Fibroblast of lung (primary cell): ENCODE results near the gene TRIP13. TPM values are rescaled to one million over a fixed set of nuclear protein-coding genes. Genes with fewer than 3 reads are reported as not detected.

Experiments used
- DNase-seq, 2 donors: peaks; one replicate each; pipeline versions ENCODE4 v3.0.0 to v3.0.0-alpha.2; 2010; ENCODE audit warnings: low read depth in 2 of 2
- H2AFZ ChIP-seq: 2 replicates; pipeline ENCODE4 v1.5.1; 2012; ENCODE audit warnings: low read length, control low read depth, inconsistent platforms
- H3K27ac ChIP-seq: 2 replicates; pipeline ENCODE4 v1.5.1; 2011; ENCODE audit warnings: low read length, control low read depth; ENCODE audit not compliant: insufficient read depth
- H3K27me3 ChIP-seq: 2 replicates; pipeline ENCODE4 v1.5.1; 2011; ENCODE audit warnings: mild to moderate bottlenecking, low read length; ENCODE audit not compliant: control insufficient read depth, insufficient read depth
- H3K36me3 ChIP-seq: 2 replicates; pipeline ENCODE4 v1.5.1; 2011; ENCODE audit warnings: low read length; ENCODE audit not compliant: control insufficient read depth, insufficient read depth
- H3K4me1 ChIP-seq: 2 replicates; pipeline ENCODE4 v1.5.1; 2011; ENCODE audit warnings: low read length; ENCODE audit not compliant: control insufficient read depth, insufficient read depth; ENCODE audit errors: extremely low read depth
- H3K4me2 ChIP-seq: 2 replicates; pipeline ENCODE4 v1.5.1; 2011; ENCODE audit warnings: low read length, control low read depth; ENCODE audit not compliant: insufficient read depth; ENCODE audit errors: extremely low read depth
- H3K4me3 ChIP-seq, 4 experiments: fragments of 200-600 bp in 1 of 4; sonication (generic) in 1 of 4; replicated peaks in 1 of 4; 2 replicates each; pipeline ENCODE4 v1.5.1; 2011 to 2016; ENCODE audit warnings: low read length in 4 of 4, low read depth in 3 of 4, mild to moderate bottlenecking in 3 of 4, control low read depth in 2 of 4, inconsistent platforms in 1 of 4, mixed read lengths in 1 of 4; ENCODE audit not compliant: insufficient read depth in 1 of 4; ENCODE audit errors: control extremely low read depth in 1 of 4
- H3K79me2 ChIP-seq: 2 replicates; pipeline ENCODE4 v1.5.1; 2012; ENCODE audit warnings: mild to moderate bottlenecking, low read length, inconsistent platforms; ENCODE audit not compliant: control insufficient read depth, insufficient read depth
- H3K9ac ChIP-seq: 2 replicates; pipeline ENCODE4 v1.5.1; 2011; ENCODE audit warnings: mild to moderate bottlenecking, low read length, control low read depth; ENCODE audit not compliant: insufficient read depth
- H3K9me3 ChIP-seq: 2 replicates; pipeline ENCODE4 v1.5.1; 2012; ENCODE audit warnings: low read depth, low read length; ENCODE audit not compliant: control insufficient read depth, insufficient read depth
- H4K20me1 ChIP-seq: 2 replicates; pipeline ENCODE4 v1.5.1; 2011; ENCODE audit warnings: low read length; ENCODE audit not compliant: control insufficient read depth, insufficient read depth; ENCODE audit errors: extremely low read depth
- CTCF ChIP-seq, 2 donors: IDR thresholded peaks in 1 of 2; conservative IDR thresholded peaks in 1 of 2; 1 replicate in 1 of 2; 2 replicates in 1 of 2; pipeline ENCODE4 v1.5.1; 2011 to 2012; ENCODE audit warnings: low read length in 2 of 2, control low read depth in 1 of 2, inconsistent platforms in 1 of 2, low read depth in 1 of 2, mild to moderate bottlenecking in 1 of 2
- EZH2 ChIP-seq: IDR thresholded peaks from 2 replicates; pipeline ENCODE4 v1.5.1; 2012; ENCODE audit warnings: low read length, control low read depth, mild to moderate bottlenecking; ENCODE audit errors: missing control alignments
- polyA plus RNA-seq, 2 donors: library from polyadenylated mRNA; depleted of rRNA in 1 of 2; stranded (reverse) in 1 of 2; unstranded in 1 of 2; fragments of >200 nt; gene quantifications; 2 replicates each; pipeline ENCODE4 v1.2.1, GENCODE V29; 2011 to 2012; ENCODE audit warnings: missing spikeins in 1 of 2
- total RNA-seq: library from RNA; depleted of rRNA; stranded (reverse); fragments of >200 nt; gene quantifications from 2 replicates; pipeline ENCODE4 v1.2.1, GENCODE V29; 2014

The TRIP13 gene
- total and polyA plus RNA-seq, 2 donors (not counting 1 experiment from before 2014, with no cell fraction given): 7.4 to 11.7 TPM

GRCh38 chr5:865168-865521 lies 27.5 kb upstream of the TRIP13 start:
- H3K4me3 ChIP-seq: no peak overlapping the region
- no peak overlapping the region for H3K4me2 ChIP-seq
- no peaks in the 10 kb centered on the region for H3K79me2 ChIP-seq

GRCh38 chr5:865771-866170 lies 26.9 kb upstream of the TRIP13 start:
- Histone ChIP-seq H3K79me2 (no peaks in the 10 kb centered on the region), H3K9me3 (no peaks in the 10 kb centered on the region), H3K4me3 (no peak overlapping the region), H3K9ac (no peak overlapping the region), H3K4me2 (no peak overlapping the region), H3K27me3 (no peaks in the 10 kb centered on the region), H2AFZ (no peak overlapping the region), H4K20me1 (no peaks in the 10 kb centered on the region), H3K36me3 (peaks cover 38% of the 10 kb centered on the region), H3K4me1 (peaks cover 2% of the 10 kb centered on the region), H3K27ac (no peak overlapping the region)
- DNase-seq: no peak
- TF ChIP-seq EZH2 (no peak), CTCF (conservative IDR thresholded peaks at IDR 0.05 in 1 of 2, IDR thresholded peaks at IDR 0.05 in 1 of 2; ENCODE audit: low read depth in 1 of 2, low read length in 2 of 2) (no peak)

More at GRCh38 chr5:865168-865521, 27.5 kb upstream of the TRIP13 start:
- Histone ChIP-seq H3K36me3 (peaks cover 34% of the 10 kb centered on the region), H3K27ac (no peak overlapping the region), H3K9ac (no peak overlapping the region), H3K4me1 (peaks cover 2% of the 10 kb centered on the region), H4K20me1 (no peaks in the 10 kb centered on the region), H3K27me3 (no peaks in the 10 kb centered on the region), H3K9me3 (no peaks in the 10 kb centered on the region), H2AFZ (no peak overlapping the region)
- no peak for TF ChIP-seq EZH2
- no peak for TF ChIP-seq CTCF (conservative IDR thresholded peaks at IDR 0.05 in 1 of 2, IDR thresholded peaks at IDR 0.05 in 1 of 2; ENCODE audit: low read depth in 1 of 2, low read length in 2 of 2)
- DNase-seq: no peak

- no peaks in the 10 kb centered on the region for H3K79me2 ChIP-seq
- H3K36me3 ChIP-seq: peaks cover 48% of the 10 kb centered on the region
- H3K4me3 ChIP-seq: no peak overlapping the region
- H2AFZ ChIP-seq: no peak overlapping the region
- no peak overlapping the region for H3K4me2 ChIP-seq
- no peaks in the 10 kb centered on the region for H3K27me3 ChIP-seq
- DNase-seq: no peak
- H3K27ac ChIP-seq: no peak overlapping the region
- H4K20me1 ChIP-seq: no peaks in the 10 kb centered on the region
- peaks cover 2% of the 10 kb centered on the region for H3K4me1 ChIP-seq
- no peak for TF ChIP-seq EZH2
- no peak for TF ChIP-seq CTCF (conservative IDR thresholded peaks at IDR 0.05 in 1 of 2, IDR thresholded peaks at IDR 0.05 in 1 of 2; ENCODE audit: low read depth in 1 of 2, low read length in 2 of 2)
- H3K9me3 ChIP-seq: no peaks in the 10 kb centered on the region
- no peak overlapping the region for H3K9ac ChIP-seq
Measured at GRCh38 chr5:867300-867870, 25.3 kb upstream of the TRIP13 start.
